ENCODE measurements around the gene PHF3.

The PHF3 gene

GRCh38 chr6:63635588-63636517 is at the start of gene PHF3:
TSS of gene PHF3 (plus strand) at chr6:63635802. CDS start at chr6:63646552, 10,750 bp downstream.
- Histone ChIP-seq H3K79me2 (ENCODE audit: insufficient read depth, low read length) (peaks cover 50% of the 10 kb centered on the region), H2AFZ (ENCODE audit: low read length) (peak within 1 kb of the TSS; percentile 100), H3K4me3 (ENCODE audit: low read length, poor library complexity, severe bottlenecking) (peak within 1 kb of the TSS; percentile 90), H3K9ac (ENCODE audit: low read depth, low read length, poor library complexity, severe bottlenecking) (peak within 1 kb of the TSS; percentile 94), H3K27me3 (ENCODE audit: insufficient read depth, low read length, poor library complexity, severe bottlenecking) (peaks cover 6% of the 10 kb centered on the region), H3K4me1 (ENCODE audit: insufficient read depth, low read length, poor library complexity, severe bottlenecking) (peaks cover 36% of the 10 kb centered on the region), H3K4me2 (ENCODE audit: low read depth, low read length, poor library complexity, severe bottlenecking) (peak within 1 kb of the TSS; percentile 96), H3F3A (ENCODE audit: low read depth) (no peaks in the 10 kb centered on the region), H3K9me2 (replicated peaks; ENCODE audit: low read depth, low read length) (no peaks in the 10 kb centered on the region), H4K20me1 (ENCODE audit: insufficient read depth, low read length, poor library complexity, severe bottlenecking) (peaks cover 46% of the 10 kb centered on the region), H3K36me3 (ENCODE audit: insufficient read depth, low read length) (no peaks in the 10 kb centered on the region), H3K9me3 (ENCODE audit: insufficient read depth, low read depth, low read length) (no peaks in the 10 kb centered on the region)
- no peak for TF ChIP-seq EZH2phosphoT487 (IDR thresholded peaks at IDR 0.05; ENCODE audit: borderline replicate concordance)
- TF ChIP-seq, protein P1, sequence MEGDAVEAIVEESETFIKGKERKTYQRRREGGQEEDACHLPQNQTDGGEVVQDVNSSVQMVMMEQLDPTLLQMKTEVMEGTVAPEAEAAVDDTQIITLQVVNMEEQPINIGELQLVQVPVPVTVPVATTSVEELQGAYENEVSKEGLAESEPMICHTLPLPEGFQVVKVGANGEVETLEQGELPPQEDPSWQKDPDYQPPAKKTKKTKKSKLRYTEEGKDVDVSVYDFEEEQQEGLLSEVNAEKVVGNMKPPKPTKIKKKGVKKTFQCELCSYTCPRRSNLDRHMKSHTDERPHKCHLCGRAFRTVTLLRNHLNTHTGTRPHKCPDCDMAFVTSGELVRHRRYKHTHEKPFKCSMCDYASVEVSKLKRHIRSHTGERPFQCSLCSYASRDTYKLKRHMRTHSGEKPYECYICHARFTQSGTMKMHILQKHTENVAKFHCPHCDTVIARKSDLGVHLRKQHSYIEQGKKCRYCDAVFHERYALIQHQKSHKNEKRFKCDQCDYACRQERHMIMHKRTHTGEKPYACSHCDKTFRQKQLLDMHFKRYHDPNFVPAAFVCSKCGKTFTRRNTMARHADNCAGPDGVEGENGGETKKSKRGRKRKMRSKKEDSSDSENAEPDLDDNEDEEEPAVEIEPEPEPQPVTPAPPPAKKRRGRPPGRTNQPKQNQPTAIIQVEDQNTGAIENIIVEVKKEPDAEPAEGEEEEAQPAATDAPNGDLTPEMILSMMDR (conservative IDR thresholded peaks at IDR 0.05; ENCODE audit: low read length) = no peak

- Histone ChIP-seq H2AFZ (ENCODE audit: low read length) (no peak overlapping the region), H3K4me2 (ENCODE audit: low read depth, low read length, poor library complexity, severe bottlenecking) (no peak overlapping the region), H3K9ac (ENCODE audit: low read depth, low read length, poor library complexity, severe bottlenecking) (no peak overlapping the region), H3F3A (ENCODE audit: low read depth) (no peaks in the 10 kb centered on the region), H3K4me1 (ENCODE audit: insufficient read depth, low read length, poor library complexity, severe bottlenecking) (no peaks in the 10 kb centered on the region), H4K20me1 (ENCODE audit: insufficient read depth, low read length, poor library complexity, severe bottlenecking) (no peaks in the 10 kb centered on the region), H3K79me2 (ENCODE audit: insufficient read depth, low read length) (no peaks in the 10 kb centered on the region), H3K4me3 (ENCODE audit: low read length, poor library complexity, severe bottlenecking) (no peak overlapping the region), H3K9me3 (ENCODE audit: insufficient read depth, low read depth, low read length) (no peaks in the 10 kb centered on the region), H3K36me3 (ENCODE audit: insufficient read depth, low read length) (no peaks in the 10 kb centered on the region), H3K27me3 (ENCODE audit: insufficient read depth, low read length, poor library complexity, severe bottlenecking) (no peaks in the 10 kb centered on the region), H3K9me2 (replicated peaks; ENCODE audit: low read depth, low read length) (no peaks in the 10 kb centered on the region)
- TF ChIP-seq, protein P1 (conservative IDR thresholded peaks at IDR 0.05; ENCODE audit: low read length) = no peak
- TF ChIP-seq EZH2phosphoT487 (IDR thresholded peaks at IDR 0.05; ENCODE audit: borderline replicate concordance) = no peak
These were observed 45.6 kb upstream of the PHF3 start for GRCh38 chr6:63589952-63590411.

DNA sequence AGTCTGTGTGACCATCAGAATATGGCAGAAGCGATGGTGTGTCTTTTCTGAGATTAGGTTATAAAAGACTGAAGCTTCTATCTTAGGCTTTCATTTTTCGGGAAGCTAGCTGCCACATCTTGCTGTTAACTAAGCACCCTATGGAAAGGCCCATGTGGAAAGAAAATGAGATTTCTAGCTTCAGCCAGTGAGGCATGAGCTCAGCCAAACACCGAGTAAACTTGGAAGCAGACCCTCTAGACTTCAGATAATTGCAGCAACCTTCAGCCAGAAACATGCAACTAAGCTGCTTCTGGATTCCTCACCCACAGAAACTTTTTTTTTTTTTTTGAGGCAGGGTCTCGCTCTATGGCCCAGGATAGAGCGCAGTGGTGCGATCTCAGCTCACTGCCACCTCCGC is 42.7 kb upstream of the PHF3 start:
- H3F3A ChIP-seq (ENCODE audit: low read depth) = no peaks in the 10 kb centered on the region
- peaks cover 3% of the 10 kb centered on the region for H3K4me1 ChIP-seq (ENCODE audit: insufficient read depth, low read length, poor library complexity, severe bottlenecking)
- H3K36me3 ChIP-seq (ENCODE audit: insufficient read depth, low read length) = no peaks in the 10 kb centered on the region
- no peaks in the 10 kb centered on the region for H3K27me3 ChIP-seq (ENCODE audit: insufficient read depth, low read length, poor library complexity, severe bottlenecking)
- H2AFZ ChIP-seq (ENCODE audit: low read length) = no peak overlapping the region
- no peak overlapping the region for H3K9ac ChIP-seq (ENCODE audit: low read depth, low read length, poor library complexity, severe bottlenecking)
- no peaks in the 10 kb centered on the region for H3K9me2 ChIP-seq (replicated peaks; ENCODE audit: low read depth, low read length)
- H3K4me2 ChIP-seq (ENCODE audit: low read depth, low read length, poor library complexity, severe bottlenecking) = no peak overlapping the region
- no peak overlapping the region for H3K4me3 ChIP-seq (ENCODE audit: low read length, poor library complexity, severe bottlenecking)
- H4K20me1 ChIP-seq (ENCODE audit: insufficient read depth, low read length, poor library complexity, severe bottlenecking) = no peaks in the 10 kb centered on the region
- no peak for TF ChIP-seq EZH2phosphoT487 (IDR thresholded peaks at IDR 0.05; ENCODE audit: borderline replicate concordance)
- TF ChIP-seq, protein P1 (conservative IDR thresholded peaks at IDR 0.05; ENCODE audit: low read length) = no peak
- no peaks in the 10 kb centered on the region for H3K79me2 ChIP-seq (ENCODE audit: insufficient read depth, low read length)
- H3K9me3 ChIP-seq (ENCODE audit: insufficient read depth, low read depth, low read length) = no peaks in the 10 kb centered on the region

Measured in Loucy (cell line).